ENCODE measurements around the gene BCAP31.
A peak's percentile ranks its signal among the peaks of the same experiment; 100 is the strongest.

Gene BCAP31

GRCh38 chrX:153673428-153674218, 50.6 kb downstream of the BCAP31 start, which contains the start of gene PNCK:
Gene PNCK, minus strand, starts transcription at chrX:153673813. Its CDS starts 737 bp downstream, at chrX:153673076.
- no peak for DNase-seq (ENCODE audit: low read depth)

GRCh38 chrX:153672531-153673427, 51.4 kb downstream of the BCAP31 start:
- DNase-seq (ENCODE audit: low read depth) = no peak

- DNase-seq (ENCODE audit: low read depth) = no peak
Measured at GRCh38 chrX:153671589-153672530, 52.3 kb downstream of the BCAP31 start.

- DNase-seq (ENCODE audit: low read depth) = no peak
Measured at GRCh38 chrX:153670748-153671588, 53.2 kb downstream of the BCAP31 start.

- DNase-seq (ENCODE audit: low read depth) = no peak
Measured at GRCh38 chrX:153669901-153670731, 54.1 kb downstream of the BCAP31 start.

GRCh38 chrX:153669174-153669890, 54.9 kb downstream of the BCAP31 start:
- peak; percentile 32 for DNase-seq (ENCODE audit: low read depth)

- no peak for DNase-seq (ENCODE audit: low read depth)
Measured at GRCh38 chrX:153668423-153669173, 55.6 kb downstream of the BCAP31 start.

- peak; percentile 65 for DNase-seq (ENCODE audit: low read depth)
Measured at GRCh38 chrX:153667956-153668396, 56.2 kb downstream of the BCAP31 start.

- DNase-seq (ENCODE audit: low read depth) = no peak
Measured at GRCh38 chrX:153667281-153667955, 56.8 kb downstream of the BCAP31 start.

GRCh38 chrX:153665726-153666306, 58.4 kb downstream of the BCAP31 start:
- no peak for DNase-seq (ENCODE audit: low read depth)

GRCh38 chrX:153662266-153662665, 61.9 kb downstream of the BCAP31 start:
- peak; percentile 44 for DNase-seq (ENCODE audit: low read depth)

GRCh38 chrX:153659268-153659667, 64.9 kb downstream of the BCAP31 start:
- DNase-seq (ENCODE audit: low read depth) = no peak

GRCh38 chrX:153657161-153657560, 67.0 kb downstream of the BCAP31 start:
- no peak for DNase-seq (ENCODE audit: low read depth)

- DNase-seq (ENCODE audit: low read depth) = no peak
Measured at GRCh38 chrX:153653556-153653955, 70.6 kb downstream of the BCAP31 start.

GRCh38 chrX:153651540-153652079, 72.6 kb downstream of the BCAP31 start:
- no peak for DNase-seq (ENCODE audit: low read depth)

GRCh38 chrX:153650959-153651358, 73.2 kb downstream of the BCAP31 start:
- no peak for DNase-seq (ENCODE audit: low read depth)
